GM12878 (cell line): ENCODE data around the gene GAPDHS. TPM values are rescaled to one million over a fixed set of nuclear protein-coding genes. Genes with fewer than 3 reads are reported as not detected.

ENCODE experiments used
- ATF7 ChIP-seq: fragments of 450-650 bp; IDR thresholded peaks from 2 replicates; pipeline ENCODE4 v1.6.1; 2016; ENCODE audit warnings: low read depth, mild to moderate bottlenecking
- PML ChIP-seq: IDR thresholded peaks from 2 replicates; pipeline ENCODE4 v1.6.1; 2012; ENCODE audit warnings: low read length, inconsistent platforms
- SRF ChIP-seq, 2 experiments: IDR thresholded peaks; 2 replicates each; pipeline ENCODE4 v1.6.1; 2011; ENCODE audit warnings: low read depth in 2 of 2, low read length in 2 of 2, mild to moderate bottlenecking in 1 of 2, moderate library complexity in 1 of 2
- TBL1XR1 ChIP-seq: IDR thresholded peaks from 2 replicates; pipeline ENCODE4 v1.6.1; 2012; ENCODE audit warnings: low read depth, low read length, improper control_type of control experiment
- ZNF274 ChIP-seq: IDR thresholded peaks from one replicate; pipeline ENCODE4 v1.8.0; 2011; ENCODE audit not compliant: insufficient read length, insufficient read depth
- ZNF622 ChIP-seq: fragments of 450-650 bp; IDR thresholded peaks from 2 replicates; pipeline ENCODE4 v1.6.1; 2017; ENCODE audit warnings: mild to moderate bottlenecking, inconsistent platforms
- polyA plus RNA-seq, 11 experiments: library from polyadenylated mRNA; depleted of rRNA in 4 of 11; unstranded in 6 of 11; stranded (reverse) in 5 of 11; fragments of >200 nt; fragmentation: Nextera tagmentation in 4 of 11; fragmentation: Illumina TruSeq in 1 of 11; extraction: Ambion mirVana in 4 of 11; extraction: Trizol in 1 of 11; gene quantifications; 1 replicate in 1 of 11; 2 replicates in 10 of 11; pipeline versions ENCODE4 v1.2.1 to v1.2.3, GENCODE V29; 2011 to 2016; ENCODE audit warnings: inconsistent platforms in 2 of 11, missing spikeins in 2 of 11, low read depth in 1 of 11
- total RNA-seq, 4 experiments: library from RNA; depleted of rRNA in 3 of 4; stranded (reverse); fragments of >200 nt in 3 of 4; fragmentation: Illumina TruSeq in 1 of 4; extraction: Trizol in 1 of 4; gene quantifications; 2 replicates each; pipeline versions ENCODE4 v1.2.1 to v1.2.3, GENCODE V29; 2013 to 2021
- TF ChIP-seq, protein P1 (sequence below): IDR thresholded peaks from 2 replicates; pipeline ENCODE4 v1.6.1; 2012; ENCODE audit warnings: improper control_type of control experiment, low read depth, low read length; ENCODE audit not compliant: insufficient replicate concordance
- TF ChIP-seq, protein P2 (sequence below): fragments of 150-350 bp; IDR thresholded peaks from 2 replicates; pipeline ENCODE4 v1.6.1; 2014; ENCODE audit warnings: mild to moderate bottlenecking, low read depth, low read length

The GAPDHS gene
- total and polyA plus RNA-seq, 10 of the 15 experiments (the other 5 are each of a cell fraction or from before 2014, with no cell fraction given) = 0.08 TPM; not detected in 9

DNA sequence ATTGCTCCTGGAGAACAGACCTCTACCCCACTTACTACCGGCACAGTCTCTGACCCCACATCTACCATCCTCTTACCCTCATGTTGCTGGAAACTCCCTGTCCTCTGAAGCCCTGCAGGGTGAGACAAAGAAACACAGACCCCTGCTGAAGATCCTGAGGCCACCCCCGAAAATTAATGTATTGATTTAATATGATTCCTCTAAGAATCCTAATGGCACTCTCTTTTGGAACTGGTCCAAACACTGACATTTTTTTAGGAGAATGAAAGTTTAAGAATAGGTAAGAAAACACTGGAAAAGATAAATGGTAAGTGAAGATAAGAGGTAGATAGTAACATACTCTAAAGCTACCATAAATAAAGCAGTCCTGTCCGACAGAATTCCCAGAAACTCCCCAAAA is 25.1 kb upstream of the GAPDHS start (continued):
- TF ChIP-seq, protein P1, sequence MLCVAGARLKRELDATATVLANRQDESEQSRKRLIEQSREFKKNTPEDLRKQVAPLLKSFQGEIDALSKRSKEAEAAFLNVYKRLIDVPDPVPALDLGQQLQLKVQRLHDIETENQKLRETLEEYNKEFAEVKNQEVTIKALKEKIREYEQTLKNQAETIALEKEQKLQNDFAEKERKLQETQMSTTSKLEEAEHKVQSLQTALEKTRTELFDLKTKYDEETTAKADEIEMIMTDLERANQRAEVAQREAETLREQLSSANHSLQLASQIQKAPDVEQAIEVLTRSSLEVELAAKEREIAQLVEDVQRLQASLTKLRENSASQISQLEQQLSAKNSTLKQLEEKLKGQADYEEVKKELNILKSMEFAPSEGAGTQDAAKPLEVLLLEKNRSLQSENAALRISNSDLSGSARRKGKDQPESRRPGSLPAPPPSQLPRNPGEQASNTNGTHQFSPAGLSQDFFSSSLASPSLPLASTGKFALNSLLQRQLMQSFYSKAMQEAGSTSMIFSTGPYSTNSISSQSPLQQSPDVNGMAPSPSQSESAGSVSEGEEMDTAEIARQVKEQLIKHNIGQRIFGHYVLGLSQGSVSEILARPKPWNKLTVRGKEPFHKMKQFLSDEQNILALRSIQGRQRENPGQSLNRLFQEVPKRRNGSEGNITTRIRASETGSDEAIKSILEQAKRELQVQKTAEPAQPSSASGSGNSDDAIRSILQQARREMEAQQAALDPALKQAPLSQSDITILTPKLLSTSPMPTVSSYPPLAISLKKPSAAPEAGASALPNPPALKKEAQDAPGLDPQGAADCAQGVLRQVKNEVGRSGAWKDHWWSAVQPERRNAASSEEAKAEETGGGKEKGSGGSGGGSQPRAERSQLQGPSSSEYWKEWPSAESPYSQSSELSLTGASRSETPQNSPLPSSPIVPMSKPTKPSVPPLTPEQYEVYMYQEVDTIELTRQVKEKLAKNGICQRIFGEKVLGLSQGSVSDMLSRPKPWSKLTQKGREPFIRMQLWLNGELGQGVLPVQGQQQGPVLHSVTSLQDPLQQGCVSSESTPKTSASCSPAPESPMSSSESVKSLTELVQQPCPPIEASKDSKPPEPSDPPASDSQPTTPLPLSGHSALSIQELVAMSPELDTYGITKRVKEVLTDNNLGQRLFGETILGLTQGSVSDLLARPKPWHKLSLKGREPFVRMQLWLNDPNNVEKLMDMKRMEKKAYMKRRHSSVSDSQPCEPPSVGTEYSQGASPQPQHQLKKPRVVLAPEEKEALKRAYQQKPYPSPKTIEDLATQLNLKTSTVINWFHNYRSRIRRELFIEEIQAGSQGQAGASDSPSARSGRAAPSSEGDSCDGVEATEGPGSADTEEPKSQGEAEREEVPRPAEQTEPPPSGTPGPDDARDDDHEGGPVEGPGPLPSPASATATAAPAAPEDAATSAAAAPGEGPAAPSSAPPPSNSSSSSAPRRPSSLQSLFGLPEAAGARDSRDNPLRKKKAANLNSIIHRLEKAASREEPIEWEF = no peak
- no peak for TF ChIP-seq TBL1XR1
- no peak for TF ChIP-seq SRF (IDR thresholded peaks at IDR 0.05; ENCODE audit: low read depth in 2 of 2, low read length in 2 of 2)
- no peak for TF ChIP-seq PML
- TF ChIP-seq, protein P2, sequence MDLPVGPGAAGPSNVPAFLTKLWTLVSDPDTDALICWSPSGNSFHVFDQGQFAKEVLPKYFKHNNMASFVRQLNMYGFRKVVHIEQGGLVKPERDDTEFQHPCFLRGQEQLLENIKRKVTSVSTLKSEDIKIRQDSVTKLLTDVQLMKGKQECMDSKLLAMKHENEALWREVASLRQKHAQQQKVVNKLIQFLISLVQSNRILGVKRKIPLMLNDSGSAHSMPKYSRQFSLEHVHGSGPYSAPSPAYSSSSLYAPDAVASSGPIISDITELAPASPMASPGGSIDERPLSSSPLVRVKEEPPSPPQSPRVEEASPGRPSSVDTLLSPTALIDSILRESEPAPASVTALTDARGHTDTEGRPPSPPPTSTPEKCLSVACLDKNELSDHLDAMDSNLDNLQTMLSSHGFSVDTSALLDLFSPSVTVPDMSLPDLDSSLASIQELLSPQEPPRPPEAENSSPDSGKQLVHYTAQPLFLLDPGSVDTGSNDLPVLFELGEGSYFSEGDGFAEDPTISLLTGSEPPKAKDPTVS = no peak
- no peak for TF ChIP-seq ATF7
- TF ChIP-seq ZNF622 = no peak
- TF ChIP-seq ZNF274 = no peak
